HepG2 (cell line): ENCODE data around the gene RDH13. TPM values are rescaled to one million over a fixed set of nuclear protein-coding genes. Genes with fewer than 3 reads are reported as not detected.

Source experiments
- ATAD3A ChIP-seq: sonication (generic); formaldehyde crosslinking; IDR thresholded peaks from 2 replicates; pipeline ENCODE4 v1.4.0; 2020; ENCODE audit warnings: missing genetic modification reagents
- ATRX ChIP-seq: sonication (generic); formaldehyde crosslinking; IDR thresholded peaks from 2 replicates; pipeline ENCODE4 v1.4.0; 2020; ENCODE audit warnings: missing genetic modification reagents, borderline replicate concordance
- CCDC6 ChIP-seq: sonication (generic); formaldehyde crosslinking; IDR thresholded peaks from 2 replicates; pipeline ENCODE4 v1.8.1; 2022; ENCODE audit warnings: mild to moderate bottlenecking, missing genetic modification reagents, moderate library complexity
- HOXA9 ChIP-seq: sonication (generic); formaldehyde crosslinking; IDR thresholded peaks from 2 replicates; pipeline ENCODE4 v1.8.1; 2022; ENCODE audit warnings: missing genetic modification reagents, mild to moderate bottlenecking, moderate library complexity, borderline replicate concordance
- PPARG ChIP-seq: conservative IDR thresholded peaks from 2 replicates; pipeline ENCODE4 v1.6.1; 2016; ENCODE audit warnings: missing biosample characterization, missing genetic modification reagents
- PRDM4 ChIP-seq: sonication (generic); formaldehyde crosslinking; IDR thresholded peaks from 2 replicates; pipeline ENCODE4 v1.9.0; 2021; ENCODE audit warnings: missing genetic modification reagents, borderline replicate concordance
- RCOR2 ChIP-seq: IDR thresholded peaks from 2 replicates; pipeline ENCODE4 v1.6.1; 2016; ENCODE audit warnings: missing biosample characterization, missing genetic modification reagents
- SATB2 ChIP-seq: sonication (generic); formaldehyde crosslinking; IDR thresholded peaks from 2 replicates; pipeline ENCODE4 v1.5.0; 2020; ENCODE audit warnings: missing genetic modification reagents
- SETDB1 ChIP-seq: sonication (generic); formaldehyde crosslinking; IDR thresholded peaks from 2 replicates; pipeline ENCODE4 v1.5.1; 2020; ENCODE audit warnings: missing genetic modification reagents, mild to moderate bottlenecking, borderline replicate concordance
- TERF1 ChIP-seq: sonication (generic); formaldehyde crosslinking; IDR thresholded peaks from 2 replicates; pipeline ENCODE4 v1.8.0; 2022; ENCODE audit warnings: mild to moderate bottlenecking, missing genetic modification reagents, moderate library complexity
- TSC22D2 ChIP-seq: sonication (generic); formaldehyde crosslinking; IDR thresholded peaks from 2 replicates; pipeline ENCODE4 v1.5.1; 2020; ENCODE audit warnings: missing genetic modification reagents, mild to moderate bottlenecking, borderline replicate concordance
- ZNF10 ChIP-seq: sonication (generic); formaldehyde crosslinking; IDR thresholded peaks from 2 replicates; pipeline ENCODE4 v1.4.0; 2020; ENCODE audit warnings: mild to moderate bottlenecking, low read depth, missing genetic modification reagents, borderline replicate concordance
- ZNF101 ChIP-seq: sonication (generic); formaldehyde crosslinking; IDR thresholded peaks from 2 replicates; pipeline ENCODE4 v1.4.0; 2020; ENCODE audit warnings: mild to moderate bottlenecking, low read depth, missing genetic modification reagents, borderline replicate concordance
- ZNF251 ChIP-seq: sonication (generic); formaldehyde crosslinking; IDR thresholded peaks from 2 replicates; pipeline ENCODE4 v1.9.0; 2021; ENCODE audit warnings: mild to moderate bottlenecking, missing genetic modification reagents
- ZNF468 ChIP-seq: sonication (generic); formaldehyde crosslinking; IDR thresholded peaks from 2 replicates; pipeline ENCODE4 v1.8.0; 2022; ENCODE audit warnings: mild to moderate bottlenecking, moderate library complexity, missing genetic modification reagents
- ZNF530 ChIP-seq: sonication (generic); formaldehyde crosslinking; IDR thresholded peaks from 2 replicates; pipeline ENCODE4 v1.5.0; 2020; ENCODE audit warnings: low read depth, mild to moderate bottlenecking, missing genetic modification reagents
- ZNF547 ChIP-seq: sonication (generic); formaldehyde crosslinking; IDR thresholded peaks from 2 replicates; pipeline ENCODE4 v1.5.1; 2020; ENCODE audit warnings: mild to moderate bottlenecking, missing genetic modification reagents
- ZNF550 ChIP-seq: sonication (generic); formaldehyde crosslinking; IDR thresholded peaks from 2 replicates; pipeline ENCODE4 v1.4.0; 2020; ENCODE audit warnings: mild to moderate bottlenecking, missing genetic modification reagents, borderline replicate concordance
- ZNF737 ChIP-seq: sonication (generic); formaldehyde crosslinking; IDR thresholded peaks from 2 replicates; pipeline ENCODE4 v1.5.0; 2020; ENCODE audit warnings: missing genetic modification reagents, mild to moderate bottlenecking, borderline replicate concordance
- polyA plus RNA-seq, 8 experiments: library from polyadenylated mRNA; depleted of rRNA in 3 of 8; stranded (reverse) in 7 of 8; unstranded in 1 of 8; fragments of >200 nt; fragmentation: Illumina TruSeq in 4 of 8; extraction: Trizol in 4 of 8; gene quantifications; 2 replicates each; pipeline versions ENCODE4 v1.2.1 to v1.2.3, GENCODE V29; 2011 to 2016; ENCODE audit warnings: low read depth in 4 of 8, missing spikeins in 1 of 8, mixed read lengths in 1 of 8; ENCODE audit not compliant: insufficient read depth in 1 of 8
- total RNA-seq, 5 experiments: library from RNA; depleted of rRNA; stranded (reverse); fragments of >200 nt; fragmentation: Illumina TruSeq; extraction: Trizol; gene quantifications; 2 replicates each; pipeline ENCODE4 v1.2.3, GENCODE V29; 2016; ENCODE audit warnings: low read depth in 1 of 5
- TF ChIP-seq, protein P1 (sequence below): sonication (generic); formaldehyde crosslinking; IDR thresholded peaks from 2 replicates; pipeline ENCODE4 v1.4.0; 2020; ENCODE audit warnings: missing genetic modification reagents
- TF ChIP-seq, protein P2 (sequence below): sonication (generic); formaldehyde crosslinking; IDR thresholded peaks from 2 replicates; pipeline ENCODE4 v1.5.0; 2020; ENCODE audit warnings: mild to moderate bottlenecking, missing genetic modification reagents

Gene RDH13
- total and polyA plus RNA-seq, 2 of the 13 experiments (the other 11 are each of a cell fraction or from before 2014, with no cell fraction given), result 13.4 to 21.5 TPM

DNA sequence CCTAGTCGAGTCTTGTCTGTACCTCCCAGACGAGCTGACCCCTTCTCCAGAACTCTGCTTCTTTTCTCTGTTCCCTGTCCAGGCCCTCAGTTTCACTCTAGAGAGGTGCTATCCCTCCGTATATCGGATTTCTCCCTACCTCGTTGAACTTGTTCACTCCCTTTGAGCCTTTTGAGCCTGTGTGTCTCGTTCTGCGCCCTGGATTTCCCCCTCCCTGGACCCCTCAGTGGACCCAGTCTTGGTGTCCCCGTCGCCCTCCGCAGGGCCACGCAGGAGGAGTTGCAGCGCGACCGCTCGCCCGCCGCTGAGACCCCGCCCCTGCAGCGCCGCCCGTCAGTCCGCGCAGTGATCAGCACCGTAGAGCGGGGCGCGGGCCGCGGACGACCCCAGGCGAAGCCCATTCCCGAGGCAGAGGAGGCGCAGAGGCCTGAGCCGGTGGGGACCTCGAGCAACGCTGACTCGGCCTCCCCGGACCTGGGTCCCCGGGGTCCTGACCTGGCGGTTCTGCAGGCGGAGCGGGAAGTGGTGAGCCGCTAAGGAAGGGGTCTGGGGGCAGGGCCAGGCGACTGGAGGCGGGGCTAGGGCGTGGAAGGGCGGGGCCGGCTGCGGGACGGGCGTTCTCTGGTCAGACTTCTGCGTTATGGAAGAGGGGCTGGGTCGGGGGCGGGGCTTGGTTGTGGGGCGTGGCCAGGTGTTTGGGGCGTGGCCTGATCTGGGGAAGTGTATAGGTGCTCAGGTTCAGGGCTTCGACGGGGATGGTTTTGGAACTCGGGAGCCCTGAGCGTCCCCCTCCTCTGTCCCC, 18.2 kb upstream of the RDH13 start (continued):
- TF ChIP-seq, protein P1, sequence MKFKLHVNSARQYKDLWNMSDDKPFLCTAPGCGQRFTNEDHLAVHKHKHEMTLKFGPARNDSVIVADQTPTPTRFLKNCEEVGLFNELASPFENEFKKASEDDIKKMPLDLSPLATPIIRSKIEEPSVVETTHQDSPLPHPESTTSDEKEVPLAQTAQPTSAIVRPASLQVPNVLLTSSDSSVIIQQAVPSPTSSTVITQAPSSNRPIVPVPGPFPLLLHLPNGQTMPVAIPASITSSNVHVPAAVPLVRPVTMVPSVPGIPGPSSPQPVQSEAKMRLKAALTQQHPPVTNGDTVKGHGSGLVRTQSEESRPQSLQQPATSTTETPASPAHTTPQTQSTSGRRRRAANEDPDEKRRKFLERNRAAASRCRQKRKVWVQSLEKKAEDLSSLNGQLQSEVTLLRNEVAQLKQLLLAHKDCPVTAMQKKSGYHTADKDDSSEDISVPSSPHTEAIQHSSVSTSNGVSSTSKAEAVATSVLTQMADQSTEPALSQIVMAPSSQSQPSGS (CRISPR knock-in tag), result no peak
- TF ChIP-seq ZNF737 (CRISPR knock-in tag), result no peak
- TF ChIP-seq ZNF101 (CRISPR knock-in tag), result no peak
- no peak for TF ChIP-seq ATRX (CRISPR knock-in tag)
- TF ChIP-seq ATAD3A, result no peak
- no peak for TF ChIP-seq HOXA9
- no peak for TF ChIP-seq SETDB1 (CRISPR knock-in tag)
- no peak for TF ChIP-seq TSC22D2
- no peak for TF ChIP-seq ZNF468
- no peak for TF ChIP-seq ZNF550 (CRISPR knock-in tag)
- TF ChIP-seq PRDM4, result no peak
- TF ChIP-seq RCOR2 (CRISPR knock-in tag), result no peak
- TF ChIP-seq PPARG (CRISPR knock-in tag), result no peak
- TF ChIP-seq ZNF530 (CRISPR knock-in tag), result no peak
- no peak for TF ChIP-seq ZNF547 (CRISPR knock-in tag)
- no peak for TF ChIP-seq ZNF251 (CRISPR knock-in tag)
- TF ChIP-seq, protein P2, sequence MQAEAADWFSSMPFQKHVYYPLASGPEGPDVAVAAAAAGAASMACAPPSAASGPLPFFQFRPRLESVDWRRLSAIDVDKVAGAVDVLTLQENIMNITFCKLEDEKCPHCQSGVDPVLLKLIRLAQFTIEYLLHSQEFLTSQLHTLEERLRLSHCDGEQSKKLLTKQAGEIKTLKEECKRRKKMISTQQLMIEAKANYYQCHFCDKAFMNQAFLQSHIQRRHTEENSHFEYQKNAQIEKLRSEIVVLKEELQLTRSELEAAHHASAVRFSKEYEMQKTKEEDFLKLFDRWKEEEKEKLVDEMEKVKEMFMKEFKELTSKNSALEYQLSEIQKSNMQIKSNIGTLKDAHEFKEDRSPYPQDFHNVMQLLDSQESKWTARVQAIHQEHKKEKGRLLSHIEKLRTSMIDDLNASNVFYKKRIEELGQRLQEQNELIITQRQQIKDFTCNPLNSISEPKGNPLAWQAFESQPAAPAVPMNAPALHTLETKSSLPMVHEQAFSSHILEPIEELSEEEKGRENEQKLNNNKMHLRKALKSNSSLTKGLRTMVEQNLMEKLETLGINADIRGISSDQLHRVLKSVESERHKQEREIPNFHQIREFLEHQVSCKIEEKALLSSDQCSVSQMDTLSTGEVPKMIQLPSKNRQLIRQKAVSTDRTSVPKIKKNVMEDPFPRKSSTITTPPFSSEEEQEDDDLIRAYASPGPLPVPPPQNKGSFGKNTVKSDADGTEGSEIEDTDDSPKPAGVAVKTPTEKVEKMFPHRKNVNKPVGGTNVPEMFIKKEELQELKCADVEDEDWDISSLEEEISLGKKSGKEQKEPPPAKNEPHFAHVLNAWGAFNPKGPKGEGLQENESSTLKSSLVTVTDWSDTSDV (CRISPR knock-in tag), result no peak
- TF ChIP-seq TERF1 (CRISPR knock-in tag), result no peak
- TF ChIP-seq ZNF10 (CRISPR knock-in tag), result no peak
- TF ChIP-seq SATB2 (CRISPR knock-in tag), result no peak
- no peak for TF ChIP-seq CCDC6 (CRISPR knock-in tag)
